ENCODE measurements around the gene COP1. TPM values are rescaled to one million over a fixed set of nuclear protein-coding genes. Genes with fewer than 3 reads are reported as not detected.
A peak's percentile ranks its signal among the peaks of the same experiment; 100 is the strongest.

COP1 gene
- total and polyA plus RNA-seq, 2 donors (not counting 3 experiments of a cell fraction or from before 2014, with no cell fraction given) = 16.5 to 40.9 TPM

DNA sequence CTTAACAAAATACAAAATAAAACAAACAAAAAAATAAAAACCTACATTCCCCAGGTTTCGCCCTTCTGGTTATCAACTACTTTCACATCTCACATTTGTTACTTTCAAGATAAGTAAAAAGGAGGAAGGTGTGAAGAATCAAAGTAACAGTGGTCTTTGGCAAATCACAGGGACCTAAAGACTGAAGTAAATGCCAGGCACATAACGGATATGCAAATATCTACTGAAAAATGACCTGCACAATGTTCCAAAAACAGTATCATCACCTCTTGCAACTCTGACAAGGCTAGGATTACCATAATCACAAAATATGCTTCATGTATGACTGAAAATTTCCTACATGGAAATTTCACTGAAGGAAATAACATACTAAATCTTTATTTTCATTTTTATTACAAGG is 29.3 kb downstream of the COP1 start:
- H3K36me3 ChIP-seq (ENCODE audit: control insufficient read depth in 2 of 2, extremely low read depth in 1 of 2, insufficient read depth in 2 of 2, low read length in 2 of 2) = peaks cover 0 to 2% of the 10 kb centered on the region in 2 experiments
- H3K79me2 ChIP-seq (ENCODE audit: control insufficient read depth, insufficient read depth, low read length) = peaks cover 73% of the 10 kb centered on the region
- H3K9me3 ChIP-seq (replicated peaks; ENCODE audit: control insufficient read depth, insufficient read depth, low read length) = no peaks in the 10 kb centered on the region
- dilution Hi-C loops (cut with MboI; ENCODE audit: extremely low pct_ligation_motif_present, low sequenced_read_pairs) = no loop called here
- H3K4me3 ChIP-seq (replicated peaks in 1 of 3; ENCODE audit: insufficient read depth in 1 of 3, low read depth in 1 of 3, low read length in 3 of 3) = no peak overlapping the region
- H3K27me3 ChIP-seq (ENCODE audit: control insufficient read depth in 2 of 2, insufficient read depth in 2 of 2, low read length in 2 of 2) = no peaks in the 10 kb centered on the region
- no peak overlapping the region for H2AFZ ChIP-seq (ENCODE audit: low read depth, low read length)
- H3K4me1 ChIP-seq (ENCODE audit: control insufficient read depth, extremely low read depth, insufficient read depth, low read length) = peaks cover 13% of the 10 kb centered on the region
- H3K4me2 ChIP-seq (ENCODE audit: insufficient read depth, low read length) = peak overlapping the region; percentile 55
- H3K27ac ChIP-seq (ENCODE audit: insufficient read depth, low read depth, low read length) = no peak overlapping the region
- H3K9ac ChIP-seq (replicated peaks; ENCODE audit: extremely low read depth, insufficient read depth, low read length) = no peak overlapping the region
- no peaks in the 10 kb centered on the region for H4K20me1 ChIP-seq (replicated peaks; ENCODE audit: control insufficient read depth, extremely low read depth, insufficient read depth, low read length)
- peak; percentile 52 for DNase-seq (ENCODE audit: low read depth, low spot score)
- ChIA-PET POLR2A (no interaction called here), CTCF (no interaction called here)
- intact Hi-C loops (cut with micrococcal nuclease) = no loop called here
- no TSS peak for BruUV-seq (replicated peaks)
- no peaks in the 10 kb centered on the region for H3K9me1 ChIP-seq (replicated peaks; ENCODE audit: control insufficient read depth, extremely low read depth, insufficient read depth, low read length)
- no peak for TF ChIP-seq POLR2AphosphoS5 (IDR thresholded peaks at IDR 0.05; ENCODE audit: insufficient read depth, low read depth, low read length)
- TF ChIP-seq MYC (IDR thresholded peaks at IDR 0.05; ENCODE audit: low read depth, low read length) = no peak
- TF ChIP-seq, protein P1, sequence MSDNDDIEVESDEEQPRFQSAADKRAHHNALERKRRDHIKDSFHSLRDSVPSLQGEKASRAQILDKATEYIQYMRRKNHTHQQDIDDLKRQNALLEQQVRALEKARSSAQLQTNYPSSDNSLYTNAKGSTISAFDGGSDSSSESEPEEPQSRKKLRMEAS (IDR thresholded peaks at IDR 0.05; ENCODE audit: insufficient read depth, insufficient read length) = no peak
- TF ChIP-seq POLR2A (IDR thresholded peaks at IDR 0.05; ENCODE audit: low read depth, low read length) = no peak
- TF ChIP-seq GATA2 (IDR thresholded peaks at IDR 0.05; ENCODE audit: insufficient read depth, insufficient read length, low read depth, low read length) = no peak
- no peak for TF ChIP-seq CTCF (IDR thresholded peaks at IDR 0.05; ENCODE audit: extremely low read depth in 1 of 2, insufficient read depth in 1 of 2, low read depth in 1 of 2, low read length in 2 of 2)
- TF ChIP-seq EZH2 (IDR thresholded peaks at IDR 0.05; ENCODE audit: borderline replicate concordance, low read depth, low read length, severe bottlenecking) = no peak
- no peak for TF ChIP-seq FOS (IDR thresholded peaks at IDR 0.05; ENCODE audit: borderline replicate concordance, insufficient read depth, low read length)
- no peak for TF ChIP-seq JUN (IDR thresholded peaks at IDR 0.05; ENCODE audit: borderline replicate concordance, insufficient read depth, insufficient read length, low read depth)
- no peak for FAIRE-seq

Data from endothelial cell of umbilical vein (primary cell).